ENCODE results near the gene RNF227.

DNA sequence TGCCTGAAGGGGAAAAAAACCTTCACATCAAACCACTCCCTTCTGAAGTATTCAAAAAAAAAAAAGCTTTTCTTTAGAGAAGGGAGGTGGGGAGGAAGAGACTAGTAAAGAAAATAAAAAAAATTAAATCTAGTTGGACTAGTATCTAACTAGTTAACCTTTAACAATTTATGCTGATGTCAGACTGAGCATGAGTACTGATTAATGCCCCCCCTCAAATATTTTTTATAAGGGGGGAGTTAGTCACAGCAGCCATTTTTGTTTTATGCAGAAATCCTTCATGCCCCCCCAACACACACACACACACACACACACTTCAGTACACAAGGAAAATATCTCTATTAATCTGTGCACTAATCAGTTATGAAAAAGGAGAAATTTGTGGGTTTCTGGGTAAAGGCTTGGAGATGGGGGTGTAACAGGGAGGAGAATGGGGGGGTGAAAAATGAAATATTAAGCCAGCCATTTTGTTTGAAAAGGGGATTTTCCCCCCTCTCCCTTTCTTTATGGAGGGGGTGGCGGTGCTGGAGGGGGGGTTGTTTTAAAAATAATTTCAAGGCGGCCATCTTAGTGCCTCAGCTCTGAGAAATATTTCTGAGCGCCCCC lies 32.2 kb downstream of the RNF227 start:
- TF ChIP-seq, protein P1, sequence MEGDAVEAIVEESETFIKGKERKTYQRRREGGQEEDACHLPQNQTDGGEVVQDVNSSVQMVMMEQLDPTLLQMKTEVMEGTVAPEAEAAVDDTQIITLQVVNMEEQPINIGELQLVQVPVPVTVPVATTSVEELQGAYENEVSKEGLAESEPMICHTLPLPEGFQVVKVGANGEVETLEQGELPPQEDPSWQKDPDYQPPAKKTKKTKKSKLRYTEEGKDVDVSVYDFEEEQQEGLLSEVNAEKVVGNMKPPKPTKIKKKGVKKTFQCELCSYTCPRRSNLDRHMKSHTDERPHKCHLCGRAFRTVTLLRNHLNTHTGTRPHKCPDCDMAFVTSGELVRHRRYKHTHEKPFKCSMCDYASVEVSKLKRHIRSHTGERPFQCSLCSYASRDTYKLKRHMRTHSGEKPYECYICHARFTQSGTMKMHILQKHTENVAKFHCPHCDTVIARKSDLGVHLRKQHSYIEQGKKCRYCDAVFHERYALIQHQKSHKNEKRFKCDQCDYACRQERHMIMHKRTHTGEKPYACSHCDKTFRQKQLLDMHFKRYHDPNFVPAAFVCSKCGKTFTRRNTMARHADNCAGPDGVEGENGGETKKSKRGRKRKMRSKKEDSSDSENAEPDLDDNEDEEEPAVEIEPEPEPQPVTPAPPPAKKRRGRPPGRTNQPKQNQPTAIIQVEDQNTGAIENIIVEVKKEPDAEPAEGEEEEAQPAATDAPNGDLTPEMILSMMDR (conservative IDR thresholded peaks at IDR 0.05; ENCODE audit: low read depth in 2 of 2) = no peak
- no peak for TF ChIP-seq JUNB (IDR thresholded peaks at IDR 0.05; ENCODE audit: unreplicated experiment)
- TF ChIP-seq EZH2 (IDR thresholded peaks at IDR 0.05; ENCODE audit: low read depth, unreplicated experiment) = no peak
- TF ChIP-seq, protein P2, sequence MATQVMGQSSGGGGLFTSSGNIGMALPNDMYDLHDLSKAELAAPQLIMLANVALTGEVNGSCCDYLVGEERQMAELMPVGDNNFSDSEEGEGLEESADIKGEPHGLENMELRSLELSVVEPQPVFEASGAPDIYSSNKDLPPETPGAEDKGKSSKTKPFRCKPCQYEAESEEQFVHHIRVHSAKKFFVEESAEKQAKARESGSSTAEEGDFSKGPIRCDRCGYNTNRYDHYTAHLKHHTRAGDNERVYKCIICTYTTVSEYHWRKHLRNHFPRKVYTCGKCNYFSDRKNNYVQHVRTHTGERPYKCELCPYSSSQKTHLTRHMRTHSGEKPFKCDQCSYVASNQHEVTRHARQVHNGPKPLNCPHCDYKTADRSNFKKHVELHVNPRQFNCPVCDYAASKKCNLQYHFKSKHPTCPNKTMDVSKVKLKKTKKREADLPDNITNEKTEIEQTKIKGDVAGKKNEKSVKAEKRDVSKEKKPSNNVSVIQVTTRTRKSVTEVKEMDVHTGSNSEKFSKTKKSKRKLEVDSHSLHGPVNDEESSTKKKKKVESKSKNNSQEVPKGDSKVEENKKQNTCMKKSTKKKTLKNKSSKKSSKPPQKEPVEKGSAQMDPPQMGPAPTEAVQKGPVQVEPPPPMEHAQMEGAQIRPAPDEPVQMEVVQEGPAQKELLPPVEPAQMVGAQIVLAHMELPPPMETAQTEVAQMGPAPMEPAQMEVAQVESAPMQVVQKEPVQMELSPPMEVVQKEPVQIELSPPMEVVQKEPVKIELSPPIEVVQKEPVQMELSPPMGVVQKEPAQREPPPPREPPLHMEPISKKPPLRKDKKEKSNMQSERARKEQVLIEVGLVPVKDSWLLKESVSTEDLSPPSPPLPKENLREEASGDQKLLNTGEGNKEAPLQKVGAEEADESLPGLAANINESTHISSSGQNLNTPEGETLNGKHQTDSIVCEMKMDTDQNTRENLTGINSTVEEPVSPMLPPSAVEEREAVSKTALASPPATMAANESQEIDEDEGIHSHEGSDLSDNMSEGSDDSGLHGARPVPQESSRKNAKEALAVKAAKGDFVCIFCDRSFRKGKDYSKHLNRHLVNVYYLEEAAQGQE (IDR thresholded peaks at IDR 0.05; ENCODE audit: unreplicated experiment) = no peak
- TF ChIP-seq, protein P3, sequence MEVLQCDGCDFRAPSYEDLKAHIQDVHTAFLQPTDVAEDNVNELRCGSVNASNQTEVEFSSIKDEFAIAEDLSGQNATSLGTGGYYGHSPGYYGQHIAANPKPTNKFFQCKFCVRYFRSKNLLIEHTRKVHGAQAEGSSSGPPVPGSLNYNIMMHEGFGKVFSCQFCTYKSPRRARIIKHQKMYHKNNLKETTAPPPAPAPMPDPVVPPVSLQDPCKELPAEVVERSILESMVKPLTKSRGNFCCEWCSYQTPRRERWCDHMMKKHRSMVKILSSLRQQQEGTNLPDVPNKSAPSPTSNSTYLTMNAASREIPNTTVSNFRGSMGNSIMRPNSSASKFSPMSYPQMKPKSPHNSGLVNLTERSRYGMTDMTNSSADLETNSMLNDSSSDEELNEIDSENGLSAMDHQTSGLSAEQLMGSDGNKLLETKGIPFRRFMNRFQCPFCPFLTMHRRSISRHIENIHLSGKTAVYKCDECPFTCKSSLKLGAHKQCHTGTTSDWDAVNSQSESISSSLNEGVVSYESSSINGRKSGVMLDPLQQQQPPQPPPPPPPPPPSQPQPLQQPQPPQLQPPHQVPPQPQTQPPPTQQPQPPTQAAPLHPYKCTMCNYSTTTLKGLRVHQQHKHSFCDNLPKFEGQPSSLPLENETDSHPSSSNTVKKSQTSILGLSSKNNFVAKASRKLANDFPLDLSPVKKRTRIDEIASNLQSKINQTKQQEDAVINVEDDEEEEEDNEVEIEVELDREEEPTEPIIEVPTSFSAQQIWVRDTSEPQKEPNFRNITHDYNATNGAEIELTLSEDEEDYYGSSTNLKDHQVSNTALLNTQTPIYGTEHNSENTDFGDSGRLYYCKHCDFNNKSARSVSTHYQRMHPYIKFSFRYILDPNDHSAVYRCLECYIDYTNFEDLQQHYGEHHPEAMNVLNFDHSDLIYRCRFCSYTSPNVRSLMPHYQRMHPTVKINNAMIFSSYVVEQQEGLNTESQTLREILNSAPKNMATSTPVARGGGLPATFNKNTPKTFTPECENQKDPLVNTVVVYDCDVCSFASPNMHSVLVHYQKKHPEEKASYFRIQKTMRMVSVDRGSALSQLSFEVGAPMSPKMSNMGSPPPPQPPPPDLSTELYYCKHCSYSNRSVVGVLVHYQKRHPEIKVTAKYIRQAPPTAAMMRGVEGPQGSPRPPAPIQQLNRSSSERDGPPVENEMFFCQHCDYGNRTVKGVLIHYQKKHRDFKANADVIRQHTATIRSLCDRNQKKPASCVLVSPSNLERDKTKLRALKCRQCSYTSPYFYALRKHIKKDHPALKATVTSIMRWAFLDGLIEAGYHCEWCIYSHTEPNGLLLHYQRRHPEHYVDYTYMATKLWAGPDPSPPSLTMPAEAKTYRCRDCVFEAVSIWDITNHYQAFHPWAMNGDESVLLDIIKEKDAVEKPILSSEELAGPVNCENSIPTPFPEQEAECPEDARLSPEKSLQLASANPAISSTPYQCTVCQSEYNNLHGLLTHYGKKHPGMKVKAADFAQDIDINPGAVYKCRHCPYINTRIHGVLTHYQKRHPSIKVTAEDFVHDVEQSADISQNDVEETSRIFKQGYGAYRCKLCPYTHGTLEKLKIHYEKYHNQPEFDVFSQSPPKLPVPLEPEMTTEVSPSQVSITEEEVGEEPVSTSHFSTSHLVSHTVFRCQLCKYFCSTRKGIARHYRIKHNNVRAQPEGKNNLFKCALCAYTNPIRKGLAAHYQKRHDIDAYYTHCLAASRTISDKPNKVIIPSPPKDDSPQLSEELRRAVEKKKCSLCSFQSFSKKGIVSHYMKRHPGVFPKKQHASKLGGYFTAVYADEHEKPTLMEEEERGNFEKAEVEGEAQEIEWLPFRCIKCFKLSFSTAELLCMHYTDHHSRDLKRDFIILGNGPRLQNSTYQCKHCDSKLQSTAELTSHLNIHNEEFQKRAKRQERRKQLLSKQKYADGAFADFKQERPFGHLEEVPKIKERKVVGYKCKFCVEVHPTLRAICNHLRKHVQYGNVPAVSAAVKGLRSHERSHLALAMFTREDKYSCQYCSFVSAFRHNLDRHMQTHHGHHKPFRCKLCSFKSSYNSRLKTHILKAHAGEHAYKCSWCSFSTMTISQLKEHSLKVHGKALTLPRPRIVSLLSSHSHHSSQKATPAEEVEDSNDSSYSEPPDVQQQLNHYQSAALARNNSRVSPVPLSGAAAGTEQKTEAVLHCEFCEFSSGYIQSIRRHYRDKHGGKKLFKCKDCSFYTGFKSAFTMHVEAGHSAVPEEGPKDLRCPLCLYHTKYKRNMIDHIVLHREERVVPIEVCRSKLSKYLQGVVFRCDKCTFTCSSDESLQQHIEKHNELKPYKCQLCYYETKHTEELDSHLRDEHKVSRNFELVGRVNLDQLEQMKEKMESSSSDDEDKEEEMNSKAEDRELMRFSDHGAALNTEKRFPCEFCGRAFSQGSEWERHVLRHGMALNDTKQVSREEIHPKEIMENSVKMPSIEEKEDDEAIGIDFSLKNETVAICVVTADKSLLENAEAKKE (CRISPR knock-in tag; IDR thresholded peaks at IDR 0.05) = no peak
- TF ChIP-seq POLR2AphosphoS5 (IDR thresholded peaks at IDR 0.05; ENCODE audit: low read depth) = no peak
- no peak for TF ChIP-seq STAT1 (IDR thresholded peaks at IDR 0.05; ENCODE audit: unreplicated experiment)

All from GM23338 (cell line).